Activated CD8-positive, alpha-beta memory T cell treated with anti-CD3 and anti-CD28 coated beads, Interleukin-2, amount 10 ng/mL, durations not matched to agents 7 days and 5 days (primary cell): ENCODE measurements around the gene PIAS4. TPM values are rescaled to one million over a fixed set of nuclear protein-coding genes. Genes with fewer than 3 reads are reported as not detected.
A peak's percentile ranks its signal among the peaks of the same experiment; 100 is the strongest.
"Not testable (repeated sequence)": the region's sequence is repeated elsewhere in the genome, so short reads cannot be mapped to it uniquely, and the experiment has no call there.

Experiments used
- ATAC-seq: fragments of 150-1000 bp; cut with Tn5 transposase; one replicate; pipeline ENCODE4 v1.10.0; 2021; ENCODE audit warnings: moderate library complexity
- CTCF ChIA-PET: fragments of 350-600 bp; sonication (Branson Sonifier 250); formaldehyde crosslinking; loops from one replicate; lab custom pipeline; 2021; ENCODE audit warnings: antibody characterized with exemption; lab: Charles Lee
- DNase-seq: peaks from one replicate; pipeline ENCODE4 v3.0.0-alpha.2; 2020
- H3K27ac Mint-ChIP-seq: one replicate; pipeline ENCODE4 v1.8.0; 2021; ENCODE audit warnings: mild to moderate bottlenecking, mixed read lengths
- H3K27me3 Mint-ChIP-seq: one replicate; pipeline ENCODE4 v1.8.0; 2021; ENCODE audit warnings: mixed read lengths
- H3K36me3 Mint-ChIP-seq: one replicate; pipeline ENCODE4 v1.8.0; 2021; ENCODE audit warnings: mild to moderate bottlenecking, mixed read lengths
- H3K4me1 Mint-ChIP-seq: one replicate; pipeline ENCODE4 v1.8.0; 2021; ENCODE audit warnings: mixed read lengths
- H3K4me3 Mint-ChIP-seq: one replicate; pipeline ENCODE4 v1.8.0; 2021; ENCODE audit warnings: mild to moderate bottlenecking, moderate library complexity, mixed read lengths
- H3K9me3 Mint-ChIP-seq: one replicate; pipeline ENCODE4 v1.8.0; 2022; ENCODE audit warnings: low read depth, mixed read lengths
- total RNA-seq, 2 experiments: library from RNA; stranded (reverse); gene quantifications; one replicate each; pipeline ENCODE4 v1.2.3, GENCODE V29; 2021

PIAS4 gene
- total RNA-seq, 2 experiments from 2014 or later = 34.0 to 39.4 TPM

GRCh38 chr19:3995607-3996006 is 11.9 kb upstream of the PIAS4 start:
- peaks cover 6% of the 10 kb centered on the region for H3K4me1 Mint-ChIP-seq
- H3K27ac Mint-ChIP-seq = no peak overlapping the region
- DNase-seq = no peak
- peaks cover 2% of the 10 kb centered on the region for H3K9me3 Mint-ChIP-seq
- H3K27me3 Mint-ChIP-seq = no peaks in the 10 kb centered on the region
- H3K36me3 Mint-ChIP-seq = no peaks in the 10 kb centered on the region
- no peak for ATAC-seq
- H3K4me3 Mint-ChIP-seq = no peak overlapping the region
- CTCF ChIA-PET = interaction anchor here (0.7 to 1.5 kb wide), 3 partner anchors 8 to 210 kb away, joined by 3 to 5 read pairs (median 3); no protein-coding TSS in a partner anchor

- not testable (repeated sequence) for DNase-seq, H3K9me3 Mint-ChIP-seq, H3K36me3 Mint-ChIP-seq, ATAC-seq, H3K27me3 Mint-ChIP-seq, H3K4me1 Mint-ChIP-seq, H3K27ac Mint-ChIP-seq, H3K4me3 Mint-ChIP-seq
- CTCF ChIA-PET = interaction anchor here (1.0 to 9.3 kb wide), 3 partner anchors 9 to 141 kb away, joined by 3 to 70 read pairs (median 11); partner anchors contain the start of gene PIAS4
These were observed 8.7 kb upstream of the PIAS4 start for GRCh38 chr19:3998667-3999412.

GRCh38 chr19:4000798-4001197 is 6.7 kb upstream of the PIAS4 start:
- not testable (repeated sequence) for H3K27me3 Mint-ChIP-seq, DNase-seq, H3K36me3 Mint-ChIP-seq, ATAC-seq, H3K4me1 Mint-ChIP-seq, H3K9me3 Mint-ChIP-seq, H3K4me3 Mint-ChIP-seq, H3K27ac Mint-ChIP-seq
- CTCF ChIA-PET = interaction anchor here (0.7 to 9.3 kb wide), 7 partner anchors 9 to 578 kb away, joined by 3 to 70 read pairs (median 3); no protein-coding TSS in a partner anchor

GRCh38 chr19:4005436-4005835 is 2.1 kb upstream of the PIAS4 start:
- H3K9me3 Mint-ChIP-seq, H3K36me3 Mint-ChIP-seq, DNase-seq, H3K27me3 Mint-ChIP-seq, ATAC-seq, H3K27ac Mint-ChIP-seq: not testable (repeated sequence)
- Mint-ChIP-seq H3K4me1 (peaks cover 20% of the 10 kb centered on the region), H3K4me3 (peak overlapping the region; percentile 30)
- CTCF ChIA-PET = interaction anchor here (1.7 to 9.3 kb wide), 4 partner anchors 16 to 135 kb away, joined by 3 to 70 read pairs (median 11); partner anchors contain the start of gene EEF2

GRCh38 chr19:4007836-4008539 is 452 bp downstream of the PIAS4 start:
- H3K27me3 Mint-ChIP-seq = no peaks in the 10 kb centered on the region
- no peaks in the 10 kb centered on the region for H3K9me3 Mint-ChIP-seq
- H3K36me3 Mint-ChIP-seq = peaks cover 7% of the 10 kb centered on the region
- H3K4me1 Mint-ChIP-seq = peaks cover 20% of the 10 kb centered on the region
- ATAC-seq (no peak), DNase-seq (peak; percentile 56)
- peak overlapping the region; percentile 79 for H3K4me3 Mint-ChIP-seq
- H3K27ac Mint-ChIP-seq = no peak overlapping the region
- CTCF ChIA-PET = interaction anchor here (1.0 to 9.3 kb wide), 9 partner anchors 9 to 259 kb away, joined by 3 to 70 read pairs (median 3); partner anchors contain the start of gene EEF2

- H3K4me3 Mint-ChIP-seq = no peak overlapping the region
These were observed 2.7 kb downstream of the PIAS4 start for GRCh38 chr19:4009990-4010807.

GRCh38 chr19:4010808-4011110 is 3.2 kb downstream of the PIAS4 start:
- ATAC-seq (no peak), DNase-seq (no peak)
- Mint-ChIP-seq H3K27ac (no peak overlapping the region), H3K4me1 (peaks cover 20% of the 10 kb centered on the region), H3K27me3 (no peaks in the 10 kb centered on the region), H3K4me3 (no peak overlapping the region), H3K9me3 (no peaks in the 10 kb centered on the region), H3K36me3 (no peaks in the 10 kb centered on the region)
- CTCF ChIA-PET = no interaction called here

More at GRCh38 chr19:4009990-4010807, 2.7 kb downstream of the PIAS4 start:
- CTCF ChIA-PET = interaction anchor here (1.2 to 1.5 kb wide), 3 partner anchors 10 to 257 kb away, joined by 3 read pairs; no protein-coding TSS in a partner anchor
- Mint-ChIP-seq H3K27me3 (no peaks in the 10 kb centered on the region), H3K27ac (no peak overlapping the region), H3K36me3 (peaks cover 4% of the 10 kb centered on the region), H3K4me1 (peaks cover 21% of the 10 kb centered on the region), H3K9me3 (no peaks in the 10 kb centered on the region)
- no peak for DNase-seq
- ATAC-seq = no peak

GRCh38 chr19:4011430-4011829 is 3.9 kb downstream of the PIAS4 start:
- H3K4me3 Mint-ChIP-seq, H3K27me3 Mint-ChIP-seq, H3K27ac Mint-ChIP-seq, H3K9me3 Mint-ChIP-seq, CTCF ChIA-PET, ATAC-seq, H3K36me3 Mint-ChIP-seq, DNase-seq: not testable (repeated sequence)
- H3K4me1 Mint-ChIP-seq = peaks cover 18% of the 10 kb centered on the region

- Mint-ChIP-seq H3K27ac (no peak overlapping the region), H3K9me3 (no peaks in the 10 kb centered on the region), H3K4me1 (peaks cover 18% of the 10 kb centered on the region), H3K27me3 (no peaks in the 10 kb centered on the region), H3K4me3 (no peak overlapping the region), H3K36me3 (peaks cover 1% of the 10 kb centered on the region)
- CTCF ChIA-PET = no interaction called here
- ATAC-seq (no peak), DNase-seq (no peak)
These were observed 4.8 kb downstream of the PIAS4 start for GRCh38 chr19:4012092-4012974.

- H3K36me3 Mint-ChIP-seq = peaks cover 2% of the 10 kb centered on the region
- H3K27ac Mint-ChIP-seq = no peak overlapping the region
- no peak overlapping the region for H3K4me3 Mint-ChIP-seq
- CTCF ChIA-PET = no interaction called here
- peaks cover 18% of the 10 kb centered on the region for H3K4me1 Mint-ChIP-seq
- DNase-seq (no peak), ATAC-seq (no peak)
- H3K27me3 Mint-ChIP-seq = no peaks in the 10 kb centered on the region
- no peaks in the 10 kb centered on the region for H3K9me3 Mint-ChIP-seq
These were observed 5.6 kb downstream of the PIAS4 start for GRCh38 chr19:4012975-4013634.

- Mint-ChIP-seq H3K27me3 (no peaks in the 10 kb centered on the region), H3K9me3 (no peaks in the 10 kb centered on the region), H3K27ac (no peak overlapping the region), H3K4me3 (no peak overlapping the region), H3K4me1 (peaks cover 11% of the 10 kb centered on the region), H3K36me3 (peaks cover 2% of the 10 kb centered on the region)
- CTCF ChIA-PET = no interaction called here
- DNase-seq = no peak
- ATAC-seq = no peak
These were observed 6.5 kb downstream of the PIAS4 start for GRCh38 chr19:4013886-4014540.
